Adipose tissue (tissue), 3 donors: ENCODE results near the gene PSMC3IP. TPM values are rescaled to one million over a fixed set of nuclear protein-coding genes. Genes with fewer than 3 reads are reported as not detected.

ENCODE experiments used
- H3K27ac ChIP-seq: one replicate; pipeline ENCODE4 v1.5.1; 2013; ENCODE audit warnings: low read depth, low read length
- WGBS, 3 donors: extraction: QIAGEN DNeasy Blood & Tissue Kit; methylation state at CpG; one replicate each; pipeline ENCODE4 v1.1.7; 2013; 5-methylcytosine and 5-hydroxymethylcytosine counted together
- polyA plus RNA-seq, 3 donors: library from polyadenylated mRNA; stranded (reverse); fragments of 200-250 nt; gene quantifications; one replicate each; pipeline ENCODE4 v1.2.3, GENCODE V29; 2013
- donor health status: healthy with polysubstance abuse.
- donor health status: Bipolar disorder and iron deficiency.
- donor health status: healthy.

Gene PSMC3IP
- polyA plus RNA-seq, 3 donors = 3.5 to 7.1 (median 4.5) TPM

DNA sequence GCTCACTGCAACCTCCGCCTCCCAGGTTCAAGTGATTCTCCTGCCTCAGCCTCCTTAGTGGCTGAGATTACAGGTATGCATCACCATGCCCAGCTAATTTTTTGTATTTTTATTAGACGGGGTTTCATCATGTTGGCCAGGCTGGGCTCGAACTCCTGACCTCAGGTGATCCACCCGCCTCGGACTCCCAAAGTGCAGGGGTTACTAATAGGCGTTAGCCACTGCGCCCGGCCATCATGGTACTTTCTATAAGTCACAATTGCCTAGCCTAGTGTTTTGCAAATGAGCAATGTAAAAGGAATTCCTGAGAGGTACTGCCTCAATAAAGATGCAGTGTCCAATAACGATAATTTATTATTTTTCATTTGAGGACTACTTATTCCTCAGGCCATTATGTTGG lies 13.9 kb upstream of the PSMC3IP start:
- 93 to 96% (median 95%) methylated on average over 9 of the region's 9 CpGs for WGBS, 3 donors
- no peak overlapping the region for H3K27ac ChIP-seq

DNA sequence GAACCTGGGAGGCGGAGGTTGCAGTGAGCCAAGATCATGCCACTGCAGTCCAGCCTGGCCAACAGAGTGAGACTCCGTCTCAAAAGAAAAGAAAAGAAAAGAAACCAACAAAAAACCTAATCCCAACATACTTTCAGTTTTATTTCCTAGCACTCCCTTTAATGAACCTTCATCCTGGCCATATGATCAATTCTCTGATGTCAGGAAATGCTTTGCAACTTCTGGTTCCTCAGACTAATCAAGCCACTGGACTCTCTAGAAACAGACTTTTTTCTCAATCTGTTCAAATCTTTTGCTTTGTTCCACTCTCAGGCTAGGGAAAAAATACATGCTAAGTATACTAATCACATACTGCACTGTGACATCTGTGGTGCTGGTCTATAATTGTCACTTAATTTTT lies 13.4 kb upstream of the PSMC3IP start:
- no peak overlapping the region for H3K27ac ChIP-seq
- WGBS, 3 donors = 83 to 100% (median 92%) methylated on average over 2 of the region's 2 CpGs

DNA sequence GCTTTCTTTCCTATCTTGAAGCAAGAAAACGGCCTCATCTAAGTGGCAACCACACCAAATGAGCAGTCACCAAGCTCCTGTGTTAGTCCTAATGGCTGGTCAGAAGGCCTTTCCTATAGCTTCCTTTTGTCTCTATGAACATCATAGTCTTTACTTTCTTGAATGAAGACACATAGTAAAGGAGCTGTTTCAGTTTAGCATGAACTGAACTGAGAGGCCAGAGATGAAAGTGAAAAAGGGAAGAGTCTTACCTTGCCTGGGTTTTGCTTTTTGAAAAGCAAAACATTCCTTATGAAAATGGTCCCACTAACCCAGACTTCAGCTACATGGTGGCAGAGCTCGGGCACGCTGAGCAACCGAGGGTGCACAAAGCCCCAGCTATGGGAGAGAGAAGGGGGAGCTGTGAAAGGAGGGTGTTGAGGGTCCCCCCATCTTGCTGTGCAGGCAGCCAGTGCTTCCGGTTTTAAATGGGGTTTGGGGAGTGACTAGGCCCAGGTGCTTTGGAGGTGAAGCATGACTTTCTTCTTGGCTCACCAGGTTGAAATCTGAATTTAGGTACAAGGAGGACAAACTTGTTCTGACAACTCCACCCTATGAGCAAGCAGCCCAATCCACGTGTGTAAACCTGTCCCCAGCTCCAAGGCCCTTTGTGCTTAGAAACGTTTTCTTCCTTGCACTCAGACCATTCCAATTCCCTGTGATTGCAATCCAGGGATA lies 9.1 kb upstream of the PSMC3IP start:
- 80 to 88% (median 84%) methylated on average over 7 of the region's 7 CpGs for WGBS, 3 donors
- no peak overlapping the region for H3K27ac ChIP-seq

- 11 to 28% (median 23%) methylated on average over 1 of the region's 1 CpG for WGBS, 3 donors
- no peak overlapping the region for H3K27ac ChIP-seq
These were observed 7.8 kb upstream of the PSMC3IP start for GRCh38 chr17:42585353-42585752.

- H3K27ac ChIP-seq = no peak overlapping the region
- WGBS, 3 donors = 66 to 84% (median 78%) methylated on average over 8 to 9 of the region's 9 CpGs
These were observed 7.4 kb upstream of the PSMC3IP start for GRCh38 chr17:42584880-42585279.

- 91 to 92% (median 92%) methylated on average over 10 of the region's 10 CpGs for WGBS, 3 donors
- no peak overlapping the region for H3K27ac ChIP-seq
These were observed 4.3 kb upstream of the PSMC3IP start for GRCh38 chr17:42581744-42582270.

- 38 to 54% (median 46%) methylated on average over 2 of the region's 2 CpGs for WGBS, 3 donors
- H3K27ac ChIP-seq = no peak overlapping the region
These were observed 2.4 kb upstream of the PSMC3IP start for GRCh38 chr17:42579794-42580551.

- WGBS, 3 donors = 0 to 1% (median 0%) methylated on average over 20 of the region's 20 CpGs
- H3K27ac ChIP-seq = no peak overlapping the region
These were observed 847 bp upstream of the PSMC3IP start for GRCh38 chr17:42578282-42578869.

DNA sequence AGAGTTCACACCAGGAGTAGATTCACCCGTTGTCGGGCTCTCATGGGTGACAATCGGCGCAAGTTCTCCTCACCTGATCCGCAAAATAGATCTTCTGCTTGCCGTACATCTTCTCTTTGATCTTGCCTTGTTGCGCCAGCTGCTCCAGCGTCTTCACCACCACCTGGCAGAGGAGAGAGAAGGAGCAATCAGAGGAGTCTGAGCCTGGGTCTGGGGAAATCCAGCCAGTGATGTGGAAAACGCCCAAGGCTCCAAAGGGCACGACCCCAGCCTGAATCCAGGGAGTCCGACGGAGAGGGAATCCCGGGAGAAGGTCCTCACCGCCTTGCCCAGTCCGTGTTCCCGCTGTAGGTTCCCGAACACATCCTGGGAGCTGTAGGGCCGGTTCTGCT lies 393 bp downstream of the PSMC3IP start:
- WGBS, 3 donors = 5 to 15% (median 7%) methylated on average over 18 of the region's 18 CpGs
- H3K27ac ChIP-seq = no peak overlapping the region

DNA sequence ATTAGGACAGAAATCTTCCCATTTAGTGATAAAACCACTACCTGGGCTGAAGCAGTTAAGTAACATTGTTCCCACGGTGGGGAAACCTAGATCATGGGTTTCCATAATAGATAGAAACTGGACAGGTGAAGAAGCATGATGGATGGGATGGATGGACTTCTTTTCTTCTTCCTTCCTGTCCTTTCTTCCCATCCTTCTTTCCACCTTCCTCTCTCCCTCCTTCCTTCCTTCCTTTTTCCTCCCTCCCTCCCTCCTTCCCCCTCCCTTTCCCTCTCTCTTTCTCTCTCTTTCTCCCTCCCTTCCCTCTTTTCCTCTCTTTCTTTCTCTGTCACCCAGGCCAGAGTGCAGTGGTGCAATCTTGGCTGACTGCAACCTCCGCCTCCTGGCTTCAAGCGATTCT lies 3.1 kb downstream of the PSMC3IP start:
- whole genome bisulfite sequencing, 3 donors = 68 to 83% (median 73%) methylated on average over 3 of the region's 3 CpGs
- no peak overlapping the region for H3K27ac ChIP-seq

GRCh38 chr17:42573095-42573494 lies 4.4 kb downstream of the PSMC3IP start:
- 63 to 79% (median 71%) methylated on average over 4 of the region's 4 CpGs for WGBS, 3 donors
- no peak overlapping the region for H3K27ac ChIP-seq

DNA sequence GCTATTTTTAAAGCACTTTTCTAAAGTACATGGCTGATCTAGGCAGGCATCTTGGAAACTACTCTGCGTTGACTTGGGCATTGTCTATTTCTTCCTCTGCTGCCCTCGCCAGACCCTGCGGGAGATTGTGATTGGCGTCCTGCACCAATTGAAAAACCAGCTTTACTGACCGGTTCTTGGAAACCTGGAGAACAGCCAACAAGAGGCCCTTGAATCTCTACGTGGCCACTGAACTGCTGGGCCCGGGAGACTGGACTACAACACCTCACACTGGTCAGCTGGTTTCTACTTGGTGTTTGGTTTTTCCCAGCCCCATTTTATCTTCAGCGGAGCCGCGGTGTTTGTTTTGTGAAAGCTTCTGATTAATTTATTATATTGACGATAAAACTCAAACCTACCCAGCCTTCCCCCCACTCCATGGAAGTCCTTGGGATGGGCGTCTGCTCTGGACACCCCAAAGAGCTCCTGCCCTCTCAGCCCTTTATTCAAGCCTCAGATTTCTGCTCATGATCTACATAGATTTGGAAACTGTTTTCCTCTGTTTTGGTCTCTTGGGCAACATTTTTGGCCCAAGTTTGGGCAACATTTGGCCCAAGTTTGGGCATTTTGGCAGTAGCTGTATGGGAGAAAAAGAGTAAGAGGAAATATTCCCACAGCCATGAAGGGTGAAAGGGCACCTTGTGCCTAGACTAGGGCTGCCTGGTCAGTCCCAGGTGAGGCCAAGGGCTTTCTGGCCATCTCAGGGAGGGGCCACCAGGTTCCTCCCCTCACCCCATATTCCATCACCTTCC lies 5.9 kb downstream of the PSMC3IP start:
- whole genome bisulfite sequencing, 3 donors = 26 to 78% (median 65%) methylated on average over 12 of the region's 12 CpGs
- no peak overlapping the region for H3K27ac ChIP-seq

GRCh38 chr17:42568341-42569111 lies 9.0 kb downstream of the PSMC3IP start:
- 82 to 88% (median 88%) methylated on average over 14 of the region's 14 CpGs for WGBS, 3 donors
- no peak overlapping the region for H3K27ac ChIP-seq

DNA sequence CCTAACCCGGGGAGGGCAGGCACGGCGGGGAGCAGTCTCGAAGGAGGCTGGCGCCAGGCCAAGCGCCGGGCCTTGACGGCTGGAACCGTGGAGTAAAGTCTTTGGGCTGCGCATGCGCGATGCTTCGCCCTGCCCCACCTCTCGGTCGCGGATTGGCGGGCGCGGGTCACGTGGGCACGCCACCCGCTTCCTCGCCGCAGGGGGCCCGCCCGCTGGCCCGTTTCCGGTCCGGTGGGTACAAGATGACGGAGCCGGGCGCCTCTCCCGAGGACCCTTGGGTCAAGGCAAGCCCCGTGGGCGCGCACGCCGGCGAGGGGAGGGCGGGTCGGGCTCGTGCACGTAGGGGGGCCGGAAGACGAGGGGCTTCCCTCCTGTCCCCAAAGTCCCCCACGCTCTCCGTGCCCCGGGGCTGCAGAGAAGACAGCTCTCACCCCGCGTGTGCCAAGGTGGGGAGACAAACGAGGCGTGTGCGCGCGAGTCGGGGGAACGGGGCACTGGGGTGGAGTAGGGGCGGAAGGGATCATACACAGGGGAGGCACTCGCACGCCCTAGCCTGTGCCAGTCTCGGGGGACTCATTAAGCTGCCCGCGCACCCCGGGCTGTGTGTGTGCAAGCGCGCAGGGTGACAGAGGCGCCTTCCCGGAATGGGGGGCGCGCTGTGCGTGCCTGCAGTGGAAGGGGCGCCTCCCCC lies 10.5 kb downstream of the PSMC3IP start, which contains the start of gene MLX:
Gene MLX (plus strand): TSS at position 218 of the 691 bp plus-strand sequence. CDS start 25 bp downstream, at position 243.
- H3K27ac ChIP-seq = peak within 1 kb of the TSS; percentile 73
- WGBS, 3 donors = 0 to 1% (median 1%) methylated on average over 55 to 72 of the region's 72 CpGs

GRCh38 chr17:42566215-42566882 lies 11.2 kb downstream of the PSMC3IP start:
- no peak overlapping the region for H3K27ac ChIP-seq
- 23 to 39% (median 30%) methylated on average over 28 of the region's 28 CpGs for WGBS, 3 donors

DNA sequence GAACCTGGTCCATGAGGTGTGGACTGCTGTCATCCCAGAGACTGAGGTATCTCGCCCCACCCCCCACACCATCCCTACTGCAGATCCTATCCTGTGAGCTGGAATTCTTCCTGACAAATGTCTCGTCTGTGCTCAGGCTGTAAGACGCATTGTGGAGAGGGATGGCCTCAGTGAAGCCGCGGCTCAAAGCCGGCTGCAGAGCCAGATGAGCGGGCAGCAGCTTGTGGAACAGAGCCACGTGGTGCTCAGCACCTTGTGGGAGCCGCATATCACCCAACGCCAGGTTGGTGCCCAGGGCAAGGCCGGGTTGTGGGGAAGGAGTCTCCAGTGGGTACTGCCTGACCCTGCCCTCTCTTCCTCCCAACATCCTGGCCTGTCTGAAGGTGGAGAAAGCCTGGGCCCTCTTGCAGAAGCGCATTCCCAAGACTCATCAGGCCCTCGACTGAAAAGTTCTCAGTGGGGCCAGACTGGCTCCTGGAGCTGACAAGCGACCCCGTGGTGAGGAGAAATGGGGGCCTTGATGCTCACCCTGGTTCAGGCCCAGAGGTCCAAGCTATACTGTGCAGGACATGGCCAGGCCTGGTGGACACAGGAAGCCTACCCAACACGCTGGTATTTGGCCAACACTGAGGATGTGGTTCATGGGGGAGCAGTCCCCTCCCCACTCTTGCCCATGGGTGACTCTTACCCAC lies 11.9 kb downstream of the PSMC3IP start:
- no peak overlapping the region for H3K27ac ChIP-seq
- 88 to 92% (median 89%) methylated on average over 16 of the region's 16 CpGs for WGBS, 3 donors
